HL-60 (cell line): Measurements from ENCODE around the gene PRPH2.

Experiments
- CTCF ChIP-seq: IDR thresholded peaks from one replicate; pipeline ENCODE4 v1.5.1; 2011; ENCODE audit warnings: low read length, control low read depth, inconsistent platforms; ENCODE audit not compliant: insufficient read depth
- GABPA ChIP-seq: IDR thresholded peaks from 2 replicates; pipeline ENCODE4 v1.6.1; 2012; ENCODE audit warnings: low read depth
- POLR2AphosphoS5 ChIP-seq: IDR thresholded peaks from 2 replicates; pipeline ENCODE4 v1.6.1; 2012; ENCODE audit warnings: low read depth
- REST ChIP-seq: IDR thresholded peaks from 2 replicates; pipeline ENCODE4 v1.6.1; 2012; ENCODE audit warnings: low read depth; ENCODE audit not compliant: insufficient replicate concordance

DNA sequence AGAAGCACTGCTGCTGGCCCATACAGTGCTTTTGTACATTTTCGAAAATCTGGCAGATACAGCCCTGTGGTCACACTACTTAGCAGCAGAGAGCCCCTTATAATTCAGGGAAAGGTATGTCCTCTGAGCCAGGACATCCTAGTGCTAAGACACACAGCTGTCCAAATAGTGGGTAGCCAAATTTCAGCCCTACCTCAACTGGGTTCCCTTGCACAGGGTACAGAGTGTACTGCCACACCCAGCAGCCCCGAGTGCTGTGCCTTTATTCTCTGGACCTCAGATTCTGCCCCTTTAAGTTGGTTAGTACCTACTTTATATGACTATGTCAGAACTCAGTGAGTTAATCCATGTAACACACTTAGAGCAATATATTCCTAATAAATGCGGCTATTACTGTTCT lies 47.6 kb downstream of the PRPH2 start:
- TF ChIP-seq CTCF (no peak), POLR2AphosphoS5 (no peak), REST (no peak), GABPA (no peak)
